HG03103 (cell line): ENCODE results near the gene ROCK2.

Experiments used
- ATAC-seq: cut with Tn5 transposase; IDR thresholded peaks from one replicate; pipeline ENCODE4 v1.9.1; 2021; ENCODE audit warnings: low read depth; ENCODE audit not compliant: unreplicated experiment

Gene ROCK2

DNA sequence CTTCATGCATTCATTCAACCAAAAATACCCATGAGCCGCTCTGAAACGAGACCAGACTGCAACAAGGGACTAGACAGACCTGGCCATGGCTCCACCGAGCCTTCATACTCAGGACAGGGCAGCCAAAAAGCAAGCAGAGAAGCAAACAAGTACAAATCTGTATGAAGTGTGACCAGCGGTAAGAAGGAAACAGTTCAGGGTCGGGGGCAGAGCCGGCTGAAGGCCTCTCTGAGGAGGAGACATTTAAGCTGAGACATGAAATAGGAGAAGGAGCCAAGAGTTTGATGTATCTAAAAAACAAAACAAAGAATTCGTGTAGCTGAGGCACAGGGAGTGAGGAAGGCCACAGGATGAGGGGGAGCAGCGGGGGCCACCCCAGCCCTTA lies 210.5 kb downstream of the ROCK2 start:
- no peak for ATAC-seq

- no peak for ATAC-seq
Observed at GRCh38 chr2:11133238-11133935, 211.0 kb downstream of the ROCK2 start.

DNA sequence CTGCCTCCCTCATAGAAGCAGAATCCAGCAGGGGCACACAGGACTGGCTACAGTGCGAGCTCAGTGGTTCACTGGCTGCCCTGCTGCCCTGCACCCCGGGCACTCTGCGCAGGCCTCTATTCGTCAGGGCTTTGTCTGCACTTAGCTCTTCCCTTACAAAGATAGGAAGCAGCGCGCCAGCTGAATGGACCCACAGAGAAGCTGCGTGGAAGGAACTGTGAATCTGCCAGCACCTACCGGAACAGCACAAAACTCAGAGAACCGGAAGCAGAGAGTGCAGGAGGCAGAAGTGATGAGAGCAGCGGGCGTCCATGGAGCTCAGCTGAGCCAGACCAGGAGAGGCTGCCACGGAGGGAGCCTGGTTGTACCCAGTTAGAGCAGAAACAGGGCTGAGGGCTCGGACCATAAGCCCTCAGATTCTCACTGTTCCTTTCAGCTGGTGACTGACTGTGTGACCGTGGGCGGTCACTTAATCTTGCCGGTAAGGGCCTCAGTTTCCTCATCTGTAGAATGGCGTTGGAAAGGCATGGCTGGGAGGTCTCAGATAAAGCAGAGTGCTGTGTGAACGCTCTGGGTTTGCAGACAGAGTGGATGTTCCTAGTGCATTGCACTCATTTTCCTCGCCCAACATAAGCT lies 212.3 kb downstream of the ROCK2 start:
- ATAC-seq: no peak

DNA sequence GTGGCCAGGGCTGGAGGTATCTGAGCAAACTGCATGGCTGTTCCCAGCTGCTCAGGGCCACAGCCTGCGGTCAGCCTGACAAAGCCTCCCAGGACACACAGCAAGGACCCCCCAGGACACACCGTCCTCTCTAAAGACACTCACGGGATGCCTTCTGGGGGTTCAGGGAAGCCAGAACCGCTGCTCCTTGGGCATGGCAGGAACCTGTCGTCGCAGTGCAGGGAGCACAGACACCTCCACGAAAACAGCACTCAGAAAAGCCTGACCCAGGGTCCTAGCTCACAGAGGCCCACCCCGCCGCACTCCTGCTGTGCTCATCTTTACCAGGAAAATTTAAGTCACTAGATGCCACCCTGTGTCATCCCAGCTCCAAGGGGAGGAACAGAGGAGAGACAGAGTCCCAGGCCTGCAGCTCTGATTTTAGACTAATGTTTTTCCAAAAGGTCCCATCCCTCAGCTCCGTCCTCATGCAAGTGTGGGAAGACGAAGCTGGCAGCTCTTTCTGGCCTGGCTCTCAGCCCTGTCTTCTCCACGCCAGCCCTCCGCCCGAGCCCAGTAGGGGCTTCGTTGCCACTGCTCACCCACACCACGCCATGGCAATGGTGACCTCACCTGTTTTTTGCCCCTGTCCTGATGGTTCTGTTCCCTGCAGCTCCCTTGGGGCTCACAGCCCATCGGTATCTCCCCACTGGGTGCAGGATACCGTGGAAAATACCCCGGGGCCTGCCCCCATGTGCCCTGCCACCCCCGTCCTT lies 213.1 kb downstream of the ROCK2 start:
- ATAC-seq: no peak
